Right lobe of liver (tissue), 6 donors: ENCODE data around the gene TRMT5. TPM values are rescaled to one million over a fixed set of nuclear protein-coding genes. Genes with fewer than 3 reads are reported as not detected.

Experiments
- ATAC-seq, 4 donors: fragments of 200-7000 bp; cut with Tn5 transposase; one replicate each; pipeline ENCODE4 v1.9.1; 2020; ENCODE audit warnings: mild to moderate bottlenecking in 4 of 4, moderate library complexity in 4 of 4
- DNase-seq, 3 donors: peaks; one replicate each; pipeline ENCODE4 v3.0.0-alpha.2; 2020
- H3K27ac ChIP-seq, 3 donors: fragments of 200-600 bp; one replicate each; pipeline ENCODE4 v1.8.0; 2022
- H3K27me3 ChIP-seq, 2 donors: fragments of 200-600 bp; one replicate each; pipeline ENCODE4 v1.8.0; 2022
- H3K36me3 ChIP-seq, 4 donors: fragments of 200-600 bp; sonication (generic) in 1 of 4; one replicate each; pipeline versions ENCODE4 v1.5.1 to v1.8.0; 2017 to 2022; ENCODE audit warnings: control low read depth in 1 of 4
- H3K4me1 ChIP-seq, 4 donors: fragments of 200-600 bp; sonication (generic) in 1 of 4; one replicate each; pipeline versions ENCODE4 v1.5.1 to v1.8.0; 2017 to 2022; ENCODE audit warnings: control low read depth in 1 of 4
- H3K4me3 ChIP-seq, 3 donors: fragments of 200-600 bp; one replicate each; pipeline ENCODE4 v1.8.0; 2022
- H3K9me3 ChIP-seq, 4 donors: fragments of 200-600 bp; sonication (generic) in 1 of 4; one replicate each; pipeline versions ENCODE4 v1.5.1 to v1.8.0; 2017 to 2022; ENCODE audit warnings: control low read depth in 1 of 4
- CTCF ChIP-seq, 4 donors: fragments of 200-600 bp in 3 of 4; fragments of 450-650 bp in 1 of 4; IDR thresholded peaks; one replicate each; pipeline versions ENCODE4 v1.5.1 to v1.8.0; 2016 to 2022; ENCODE audit warnings: antibody characterized with exemption in 4 of 4, mild to moderate bottlenecking in 2 of 4
- POLR2A ChIP-seq: fragments of 450-650 bp; IDR thresholded peaks from one replicate; pipeline ENCODE4 v1.6.1; 2017; ENCODE audit warnings: antibody characterized with exemption, mild to moderate bottlenecking
- WGBS: methylation state at CpG from one replicate; pipeline ENCODE4 v1.1.6; 2018; ENCODE audit warnings: low coverage, low lambda C conversion rate; ENCODE audit not compliant: insufficient coverage; ENCODE audit errors: missing lambda C conversion rate; 5-methylcytosine and 5-hydroxymethylcytosine counted together
- intact Hi-C, 2 donors: fragments of 100-400 bp; cut with DNase I; formaldehyde crosslinking; loops; one replicate each; pipeline versions ENCODE4 v1.11.2 to v1.14.1; 2022
- total RNA-seq, 6 experiments: library from RNA; depleted of rRNA in 2 of 6; stranded (reverse); fragments of >200 nt in 2 of 6; fragmentation: NEBNext Ultra II Directional in 3 of 6; extraction: Animal tissue kit (Norgen Biotek cat#: 25700) in 3 of 6; gene quantifications; one replicate each; pipeline versions ENCODE4 v1.1.0 to v1.2.4, GENCODE V29; 2016 to 2023
- donor health status: DM: no; HTN: yes; CAD: no.
- donor health status: DM: no; HTN: no; CAD: no.
- donor health status: DM: no; HTN: no; CAD: no.
- donor health status: DM: no; HTN: yes; CAD: no.
- donor health status: DM: no; HTN: yes; CAD: no.

The TRMT5 gene
- total RNA-seq, 6 experiments from 2014 or later = 4.3 to 7.6 (median 5.5) TPM

DNA sequence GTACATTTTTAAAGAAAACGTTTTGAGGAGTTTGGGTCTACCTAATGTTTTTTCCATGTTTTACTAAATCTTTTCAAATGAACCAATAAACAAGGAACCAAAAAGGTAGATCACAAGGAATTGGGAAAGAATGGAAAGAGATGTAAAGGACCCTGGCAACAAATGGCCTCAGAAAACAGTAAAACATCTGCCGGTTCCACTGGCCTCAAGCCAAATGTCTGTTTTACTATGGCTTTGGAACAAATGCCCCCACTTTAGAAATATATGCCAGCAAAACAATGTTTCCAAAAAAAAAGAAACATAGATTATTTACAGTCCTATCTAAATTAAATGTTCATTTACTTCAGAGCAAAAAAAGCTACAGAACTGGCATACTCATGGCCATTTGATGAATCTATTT lies 3.0 kb downstream of the TRMT5 start:
- intact Hi-C loops = no loop called here
- no peak for ATAC-seq

DNA sequence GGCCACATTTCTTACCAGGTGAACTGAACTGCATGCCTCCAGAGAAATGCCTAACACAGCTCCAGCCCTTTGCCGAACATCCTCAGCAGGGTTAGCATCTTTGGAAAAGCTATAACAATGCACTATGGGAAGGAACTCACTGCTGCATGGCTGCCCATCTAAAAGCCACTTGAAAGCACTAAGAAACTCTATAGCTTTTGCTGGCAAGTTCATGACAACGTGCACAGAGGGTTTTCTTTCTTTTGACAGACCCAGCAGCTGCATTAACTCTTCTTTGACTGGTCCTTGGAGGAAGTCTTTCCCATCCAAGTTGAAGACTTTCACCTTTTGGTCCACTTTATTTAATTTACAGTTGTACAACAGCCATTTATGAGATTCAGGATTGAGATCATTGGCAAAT lies 5.3 kb downstream of the TRMT5 start:
- intact Hi-C loops = no loop called here
- Histone ChIP-seq H3K27me3 (no peaks in the 10 kb centered on the region), H3K4me1 (no peaks in the 10 kb centered on the region), H3K9me3 (no peaks in the 10 kb centered on the region), H3K27ac (no peak overlapping the region), H3K4me3 (no peak overlapping the region), H3K36me3 (no peaks in the 10 kb centered on the region)
- TF ChIP-seq CTCF (IDR thresholded peaks at IDR 0.05) (no peak), POLR2A (no peak)
- DNase-seq (no peak), ATAC-seq (no peak)
- 64% methylated on average over 2 of the region's 2 CpGs for WGBS

More for the DNA sequence above, 3.0 kb downstream of the TRMT5 start:
- no peak overlapping the region for H3K27ac ChIP-seq
- no peaks in the 10 kb centered on the region for H3K27me3 ChIP-seq
- no peaks in the 10 kb centered on the region for H3K9me3 ChIP-seq
- H3K4me3 ChIP-seq = no peak overlapping the region
- H3K4me1 ChIP-seq = peaks cover 0 to 6% (median 2%) of the 10 kb centered on the region in 4 donors
- no peak for TF ChIP-seq POLR2A
- TF ChIP-seq CTCF (IDR thresholded peaks at IDR 0.05) = no peak
- 55% methylated on average over 2 of the region's 2 CpGs for WGBS
- DNase-seq = no peak
- no peaks in the 10 kb centered on the region for H3K36me3 ChIP-seq

DNA sequence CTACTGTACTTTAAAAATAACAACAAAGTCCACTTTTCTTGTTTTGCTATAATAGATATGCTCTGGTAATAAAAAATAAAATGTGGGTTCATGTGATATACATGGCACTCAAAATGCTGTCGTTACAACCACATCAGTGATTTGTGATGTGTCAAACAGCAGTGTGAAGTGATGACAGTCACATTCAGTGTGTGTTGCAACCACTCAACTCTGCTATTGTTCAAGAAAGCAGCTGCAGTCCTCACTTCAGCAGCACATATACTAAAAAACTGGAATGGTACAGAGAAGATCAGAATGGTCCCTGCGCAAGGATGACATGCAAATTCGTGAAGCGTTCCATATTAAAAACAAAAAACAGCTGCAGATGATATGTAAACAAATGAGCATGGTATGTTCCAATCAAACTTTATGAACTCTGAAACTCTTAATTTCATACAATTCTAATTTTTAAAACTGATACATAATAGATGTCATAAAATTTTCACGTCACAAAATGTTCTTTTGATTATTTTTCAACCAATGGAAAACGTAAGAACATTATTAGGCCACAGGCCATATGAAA lies 6.7 kb downstream of the TRMT5 start:
- Histone ChIP-seq H3K36me3 (no peaks in the 10 kb centered on the region), H3K27me3 (no peaks in the 10 kb centered on the region), H3K4me3 (no peak overlapping the region), H3K27ac (no peak overlapping the region), H3K4me1 (no peaks in the 10 kb centered on the region), H3K9me3 (no peaks in the 10 kb centered on the region)
- intact Hi-C loops = no loop called here
- TF ChIP-seq POLR2A = no peak
- no peak for TF ChIP-seq CTCF (IDR thresholded peaks at IDR 0.05)
- ATAC-seq (no peak), DNase-seq (no peak)
- WGBS = 81% methylated on average over 6 of the region's 6 CpGs

- intact Hi-C loops = no loop called here
- 96% methylated on average over 3 of the region's 3 CpGs for WGBS
Measured at GRCh38 chr14:60973070-60973469, 7.8 kb downstream of the TRMT5 start.

More at GRCh38 chr14:60973070-60973469, 7.8 kb downstream of the TRMT5 start:
- H3K27me3 ChIP-seq = no peaks in the 10 kb centered on the region
- TF ChIP-seq CTCF (IDR thresholded peaks at IDR 0.05) = no peak
- TF ChIP-seq POLR2A = no peak
- no peak for DNase-seq
- H3K4me1 ChIP-seq = no peaks in the 10 kb centered on the region
- ATAC-seq = no peak
- no peak overlapping the region for H3K27ac ChIP-seq
- no peak overlapping the region for H3K4me3 ChIP-seq
- H3K9me3 ChIP-seq = no peaks in the 10 kb centered on the region
- H3K36me3 ChIP-seq = no peaks in the 10 kb centered on the region
